Stimulated activated CD8-positive, alpha-beta memory T cell treated with anti-CD3 and anti-CD28 coated beads, Interleukin-4, amount 100 ng/mL, for 1 hour (primary cell): ENCODE data around the gene FOLR1.

ENCODE experiments used
- DNase-seq, 2 donors: peaks; one replicate each; pipeline ENCODE4 v3.0.0-alpha.2; 2020; ENCODE audit warnings: low read depth in 2 of 2, low spot score in 1 of 2

The FOLR1 gene

DNA sequence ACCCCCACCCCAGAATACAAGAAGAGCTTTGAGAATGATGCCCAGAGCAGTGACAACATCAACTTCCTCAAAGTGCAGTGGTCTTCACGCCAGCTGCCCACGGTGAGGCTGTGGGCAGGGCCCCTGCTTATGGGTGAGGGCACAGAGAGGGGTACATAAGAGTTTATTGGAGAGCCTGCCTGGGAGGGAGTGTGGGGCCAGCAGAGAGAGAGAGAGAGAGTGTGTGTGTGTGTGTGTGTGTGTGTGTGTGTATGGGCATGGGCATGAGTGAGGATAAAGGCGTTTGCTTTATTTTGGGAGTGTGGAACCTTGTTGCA is 42.5 kb downstream of the FOLR1 start:
- DNase-seq = no peak

DNA sequence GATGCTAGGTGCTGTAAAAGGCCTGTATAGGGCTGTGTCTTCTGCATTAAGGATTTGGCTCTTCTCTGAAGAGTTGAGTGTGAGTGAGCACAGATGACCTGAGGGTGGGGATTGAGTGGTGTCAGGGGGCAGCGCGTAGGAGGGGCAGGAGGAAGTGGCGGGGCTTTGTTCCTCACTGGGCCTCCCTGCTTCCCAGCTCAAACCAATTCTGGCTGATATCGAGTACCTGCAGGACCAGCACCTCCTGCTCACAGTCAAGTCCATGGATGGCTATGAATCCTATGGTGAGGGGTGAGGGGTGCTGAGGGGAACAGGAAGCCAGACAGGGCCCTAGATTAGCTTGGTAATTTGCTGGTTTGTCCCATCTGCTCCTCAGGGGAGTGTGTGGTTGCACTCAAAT is 43.0 kb downstream of the FOLR1 start:
- DNase-seq = no peak

DNA sequence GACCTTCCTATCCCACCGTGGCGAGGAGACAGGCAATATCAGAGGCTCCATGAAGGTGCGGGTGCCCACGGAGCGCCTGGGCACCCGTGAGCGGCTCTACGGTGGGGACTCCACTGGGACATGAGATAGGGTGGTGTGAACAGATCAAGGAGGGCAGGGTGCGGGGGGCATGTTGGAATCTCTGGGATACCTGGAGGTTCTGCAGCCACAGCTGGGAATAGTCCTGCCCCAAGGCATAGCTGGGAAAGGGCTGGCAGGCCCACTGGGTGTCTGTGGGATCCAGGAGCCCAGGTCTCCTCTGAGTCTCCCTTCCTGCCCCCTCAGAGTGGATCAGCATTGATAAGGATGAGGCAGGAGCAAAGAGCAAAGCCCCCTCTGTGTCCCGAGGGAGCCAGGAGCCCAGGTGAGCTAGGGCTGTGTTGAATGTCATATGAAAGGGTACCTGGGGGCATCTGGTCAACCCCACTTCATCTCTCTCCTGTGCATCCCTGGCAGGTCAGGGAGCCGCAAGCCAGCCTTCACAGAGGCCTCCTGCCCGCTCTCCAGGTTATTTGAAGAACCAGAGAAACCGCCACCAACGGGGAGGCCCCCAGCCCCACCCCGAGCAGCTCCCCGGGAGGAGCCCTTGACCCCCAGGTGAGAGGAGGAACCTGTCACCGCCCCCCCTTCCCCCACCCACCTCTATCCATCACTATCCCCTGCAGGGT is 43.6 kb downstream of the FOLR1 start:
- no peak for DNase-seq

DNA sequence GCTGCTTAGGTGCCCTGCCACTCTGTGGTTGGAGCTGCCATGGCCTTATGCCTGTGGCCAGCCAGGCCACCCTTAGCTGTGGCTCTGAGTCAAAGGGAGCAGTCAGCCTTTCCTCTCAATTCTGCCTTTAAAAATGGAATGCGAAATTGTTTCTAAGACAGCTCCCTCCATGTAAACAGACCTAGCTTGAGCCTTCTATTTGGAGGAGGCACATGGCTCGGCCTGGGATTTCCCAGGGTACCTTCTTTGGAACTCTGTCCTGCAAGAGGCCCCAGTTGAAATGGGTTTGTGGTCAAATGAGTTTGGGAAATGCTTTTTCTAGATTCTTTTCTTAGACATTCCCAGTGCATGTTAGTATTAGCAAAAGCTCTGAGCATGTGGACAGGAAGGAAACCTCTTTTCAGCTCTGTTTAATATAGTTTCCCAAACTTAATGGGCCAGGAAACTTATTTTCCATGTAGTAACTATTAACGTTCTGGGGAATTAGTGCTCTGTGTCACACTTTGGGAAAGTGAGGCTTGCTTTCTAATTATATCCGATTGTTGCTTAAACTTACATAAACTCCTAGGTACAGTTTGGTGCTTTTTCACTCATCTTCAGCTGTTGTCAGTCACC is 44.2 kb downstream of the FOLR1 start:
- DNase-seq = no peak

DNA sequence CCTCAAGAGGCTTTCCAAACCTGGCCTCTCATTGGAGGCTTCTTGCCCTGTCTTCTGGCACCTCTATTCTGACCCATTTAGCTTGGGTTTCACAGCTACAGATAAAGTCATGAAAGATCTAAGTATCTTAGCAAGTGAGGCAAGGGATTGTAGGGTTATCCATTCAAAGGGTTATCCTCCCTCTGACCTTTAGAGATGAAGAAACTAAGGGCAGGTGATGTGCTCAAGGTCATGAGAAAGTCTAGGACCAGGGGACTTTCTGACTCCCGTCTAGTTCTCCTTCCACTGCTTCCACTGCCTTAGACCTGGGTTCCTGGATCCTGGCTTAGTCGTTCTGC is 44.8 kb downstream of the FOLR1 start:
- no peak for DNase-seq

DNA sequence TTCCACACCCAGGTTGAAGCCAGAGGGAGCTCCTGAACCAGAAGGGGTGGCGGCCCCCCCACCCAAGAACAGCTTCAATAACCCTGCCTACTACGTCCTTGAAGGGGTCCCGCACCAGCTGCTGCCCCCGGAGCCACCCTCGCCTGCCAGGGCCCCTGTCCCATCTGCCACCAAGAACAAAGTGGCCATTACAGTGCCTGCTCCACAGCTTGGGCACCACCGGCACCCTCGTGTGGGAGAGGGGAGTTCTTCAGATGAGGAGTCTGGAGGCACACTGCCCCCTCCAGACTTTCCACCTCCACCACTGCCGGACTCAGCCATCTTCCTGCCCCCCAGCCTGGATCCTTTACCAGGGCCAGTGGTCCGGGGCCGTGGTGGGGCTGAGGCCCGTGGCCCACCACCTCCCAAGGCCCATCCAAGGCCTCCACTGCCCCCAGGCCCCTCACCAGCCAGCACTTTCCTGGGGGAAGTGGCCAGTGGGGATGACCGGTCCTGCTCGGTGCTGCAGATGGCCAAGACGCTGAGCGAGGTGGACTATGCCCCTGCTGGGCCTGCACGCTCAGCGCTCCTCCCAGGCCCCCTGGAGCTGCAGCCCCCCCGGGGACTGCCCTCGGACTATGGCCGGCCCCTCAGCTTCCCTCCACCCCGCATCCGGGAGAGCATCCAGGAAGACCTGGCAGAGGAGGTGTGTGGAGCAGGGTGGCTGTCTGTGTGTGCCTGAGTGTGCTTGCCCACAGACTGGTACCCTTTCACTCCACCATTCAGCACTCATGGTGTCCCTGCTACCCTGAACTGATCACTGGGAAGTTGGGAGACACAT is 45.4 kb downstream of the FOLR1 start:
- no peak for DNase-seq

DNA sequence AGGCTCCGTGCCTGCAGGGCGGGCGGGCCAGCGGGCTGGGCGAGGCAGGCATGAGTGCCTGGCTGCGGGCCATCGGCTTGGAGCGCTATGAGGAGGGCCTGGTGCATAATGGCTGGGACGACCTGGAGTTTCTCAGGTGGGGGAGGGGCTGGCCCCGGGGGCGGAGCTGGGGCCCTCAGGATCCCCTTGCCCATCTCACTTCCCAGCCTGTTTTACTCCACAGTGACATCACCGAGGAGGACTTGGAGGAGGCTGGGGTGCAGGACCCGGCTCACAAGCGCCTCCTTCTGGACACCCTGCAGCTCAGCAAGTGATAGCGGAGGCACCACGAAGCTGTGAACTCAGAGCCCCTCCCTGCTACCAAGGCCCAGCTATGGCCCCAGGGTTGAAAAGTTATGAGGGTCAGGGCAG is 46.1 kb downstream of the FOLR1 start:
- DNase-seq = no peak

DNA sequence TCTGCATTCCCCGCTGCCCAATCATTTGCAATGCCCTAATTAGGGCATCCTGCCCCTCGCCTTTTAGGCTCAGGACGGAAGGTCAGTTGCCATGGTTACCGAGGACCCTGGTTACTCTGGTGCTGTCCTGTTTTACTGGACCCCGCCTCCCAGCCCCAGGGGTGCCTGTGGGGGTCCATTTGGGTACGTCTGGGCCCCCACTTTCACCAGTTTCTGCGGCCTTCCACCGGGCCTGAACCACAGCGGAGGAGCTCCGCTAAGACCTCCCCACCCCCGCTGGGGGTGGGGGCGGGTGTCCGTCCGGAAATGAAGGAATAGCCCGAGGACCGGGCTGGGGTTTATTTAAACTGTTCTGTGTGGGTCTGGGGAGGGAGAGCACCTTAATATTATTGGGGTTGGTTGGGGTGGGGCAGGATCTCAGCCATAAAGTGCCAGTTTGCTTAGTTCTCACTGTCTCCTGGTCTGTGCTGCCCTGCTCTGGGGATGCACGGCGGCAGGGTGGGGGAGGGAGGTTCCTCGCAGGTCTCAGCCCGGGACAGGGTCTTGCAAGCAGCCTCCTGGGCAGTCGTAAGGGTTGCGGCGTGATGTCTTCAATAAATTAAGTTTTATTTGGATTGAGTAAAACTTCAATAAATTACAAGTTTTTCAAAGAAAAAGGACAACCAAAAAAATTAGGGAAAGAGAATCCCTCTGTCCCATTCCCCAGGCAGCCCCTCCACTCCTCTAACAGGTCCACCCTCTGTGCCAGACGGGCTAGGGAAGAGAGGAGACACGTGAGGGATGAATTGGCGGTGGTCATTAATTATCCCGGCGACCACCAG is 46.8 kb downstream of the FOLR1 start:
- DNase-seq = no peak

DNA sequence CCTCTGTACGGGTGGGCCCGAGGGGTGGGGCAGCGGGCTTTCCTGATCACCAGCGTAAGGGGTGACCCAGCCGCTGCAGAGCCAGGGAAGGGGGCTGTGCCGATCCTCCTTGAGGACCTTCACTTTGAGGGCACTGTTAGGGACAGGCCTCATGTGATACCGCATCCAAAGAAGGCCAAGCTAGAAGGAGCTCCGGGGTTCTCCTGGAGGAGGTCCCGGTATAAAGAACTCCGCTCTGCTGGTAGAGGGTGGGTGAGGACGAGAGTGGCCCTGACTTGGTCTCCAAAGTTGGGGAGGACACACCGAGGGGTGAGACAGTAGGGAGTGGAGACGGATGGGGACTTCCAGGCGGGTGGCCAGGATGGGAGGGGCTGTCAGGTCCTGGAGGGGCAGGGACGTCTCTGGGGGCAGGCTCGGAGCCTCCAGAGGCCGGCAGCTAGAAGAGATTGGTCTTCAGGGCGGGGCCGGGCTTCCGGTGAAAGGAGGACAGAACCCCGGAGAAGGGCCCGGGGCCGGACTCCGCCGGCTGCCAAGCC is 47.4 kb downstream of the FOLR1 start:
- DNase-seq = no peak

DNA sequence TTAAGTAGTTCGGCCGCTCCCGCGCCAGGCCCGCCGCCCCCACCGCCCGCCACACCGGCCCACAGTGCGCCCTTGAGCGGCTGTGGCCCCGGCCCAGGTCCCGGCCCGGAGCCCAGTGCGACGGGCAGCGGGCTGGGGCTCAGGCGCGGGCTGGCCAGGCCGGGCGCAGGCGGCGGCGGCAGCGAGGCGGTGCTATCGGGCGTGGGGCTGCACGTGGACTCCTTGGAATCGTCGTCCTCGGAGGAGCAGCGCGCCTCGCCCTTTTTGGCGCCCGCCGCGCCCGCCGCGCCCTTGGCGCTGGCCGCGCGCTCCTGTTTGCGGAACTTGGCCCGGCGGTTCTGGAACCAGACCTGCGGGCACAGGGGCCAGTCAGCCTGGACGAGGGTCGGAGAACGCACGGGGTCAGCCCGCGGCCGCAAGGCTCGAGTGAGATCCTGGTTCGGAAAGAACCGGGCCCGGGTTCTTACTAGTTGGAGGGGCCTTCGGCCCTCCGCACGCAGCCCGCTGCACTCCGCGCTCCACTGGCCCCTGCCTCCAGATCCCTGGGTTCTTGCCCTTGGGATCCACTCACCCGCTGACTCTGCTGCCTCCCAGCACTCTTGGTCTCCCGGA is 48.0 kb downstream of the FOLR1 start:
- DNase-seq = no peak

DNA sequence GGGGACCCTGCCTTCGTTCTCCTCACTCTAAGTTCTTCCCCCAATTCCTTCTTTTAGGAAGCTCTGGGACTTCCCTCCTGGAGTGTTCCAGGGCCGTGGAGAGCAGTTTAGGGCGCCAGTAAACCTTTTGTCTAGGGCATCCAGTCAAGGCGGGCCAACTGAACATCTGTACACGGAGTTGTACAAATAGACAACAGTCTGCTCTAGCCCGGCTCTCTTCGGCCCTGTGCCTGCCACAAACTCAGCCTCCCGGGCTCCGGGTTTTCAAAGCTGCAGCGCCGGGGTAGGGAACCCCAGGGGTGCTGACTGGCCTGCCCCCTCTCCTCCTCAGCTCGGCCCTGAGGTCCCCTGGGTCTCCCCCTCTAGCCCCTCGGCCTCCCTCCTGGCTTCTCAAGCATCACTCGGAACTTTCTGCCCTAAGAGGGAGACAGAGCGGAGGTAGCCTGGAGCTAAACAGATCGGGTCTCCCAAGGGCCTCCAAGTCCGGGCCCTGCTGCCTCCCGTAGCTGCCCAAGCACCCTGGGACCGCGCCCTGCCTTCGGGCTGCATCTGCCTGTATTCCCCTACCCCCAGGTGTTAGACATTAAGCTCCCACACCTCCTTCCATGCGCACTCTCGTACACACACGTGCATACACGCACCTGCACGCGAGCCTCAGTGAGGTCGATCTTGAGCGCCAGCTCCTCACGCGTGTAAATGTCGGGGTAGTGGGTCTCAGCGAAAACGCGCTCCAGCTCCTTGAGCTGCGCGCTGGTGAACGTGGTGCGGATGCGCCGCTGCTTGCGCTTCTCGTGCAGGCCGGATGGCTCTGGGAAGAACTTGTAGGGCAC is 48.7 kb downstream of the FOLR1 start:
- DNase-seq = no peak

DNA sequence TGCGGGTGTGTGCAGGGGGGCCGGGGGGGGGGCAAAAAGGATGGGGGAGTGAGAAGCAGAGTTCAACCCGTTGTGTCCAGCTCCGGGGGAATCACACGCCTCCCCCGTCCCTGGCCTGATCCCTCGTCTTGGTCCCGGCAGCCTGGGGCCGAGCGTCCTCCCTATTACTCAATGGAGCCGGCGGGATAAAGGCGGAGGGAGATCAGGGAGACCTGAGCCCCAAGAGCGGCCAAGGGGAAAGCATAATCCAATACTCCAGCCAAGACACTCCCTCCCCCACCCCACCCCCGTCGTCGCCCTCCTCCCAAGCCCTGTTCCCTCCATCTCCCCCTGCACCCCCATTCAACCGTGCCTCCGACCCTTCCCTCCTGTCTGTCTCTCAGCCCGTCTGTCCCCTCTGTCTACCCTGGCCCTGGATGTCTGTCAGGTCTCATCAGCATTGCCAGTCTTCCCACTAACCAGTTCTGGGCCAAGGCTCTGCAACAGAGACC is 49.4 kb downstream of the FOLR1 start:
- DNase-seq = no peak

DNA sequence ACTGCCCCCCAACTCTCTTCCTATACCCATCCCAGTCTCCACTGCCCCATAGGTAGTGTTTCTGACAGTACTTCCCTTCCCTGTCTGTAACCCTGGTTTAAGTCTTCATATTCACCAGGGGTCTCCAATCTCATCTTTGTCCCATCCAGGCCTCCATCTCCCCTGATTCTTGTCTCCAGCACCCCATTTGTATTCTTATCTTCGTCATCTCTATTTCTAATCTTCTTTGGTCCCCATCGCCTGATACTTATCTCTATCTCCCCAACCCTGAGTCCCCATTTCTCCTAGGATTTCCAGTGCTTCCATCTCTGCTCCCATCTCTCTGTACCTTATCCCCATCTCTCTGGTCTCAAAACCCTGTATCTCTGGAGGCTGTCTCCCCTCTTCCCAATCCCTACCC is 50.2 kb downstream of the FOLR1 start:
- DNase-seq = no peak

DNA sequence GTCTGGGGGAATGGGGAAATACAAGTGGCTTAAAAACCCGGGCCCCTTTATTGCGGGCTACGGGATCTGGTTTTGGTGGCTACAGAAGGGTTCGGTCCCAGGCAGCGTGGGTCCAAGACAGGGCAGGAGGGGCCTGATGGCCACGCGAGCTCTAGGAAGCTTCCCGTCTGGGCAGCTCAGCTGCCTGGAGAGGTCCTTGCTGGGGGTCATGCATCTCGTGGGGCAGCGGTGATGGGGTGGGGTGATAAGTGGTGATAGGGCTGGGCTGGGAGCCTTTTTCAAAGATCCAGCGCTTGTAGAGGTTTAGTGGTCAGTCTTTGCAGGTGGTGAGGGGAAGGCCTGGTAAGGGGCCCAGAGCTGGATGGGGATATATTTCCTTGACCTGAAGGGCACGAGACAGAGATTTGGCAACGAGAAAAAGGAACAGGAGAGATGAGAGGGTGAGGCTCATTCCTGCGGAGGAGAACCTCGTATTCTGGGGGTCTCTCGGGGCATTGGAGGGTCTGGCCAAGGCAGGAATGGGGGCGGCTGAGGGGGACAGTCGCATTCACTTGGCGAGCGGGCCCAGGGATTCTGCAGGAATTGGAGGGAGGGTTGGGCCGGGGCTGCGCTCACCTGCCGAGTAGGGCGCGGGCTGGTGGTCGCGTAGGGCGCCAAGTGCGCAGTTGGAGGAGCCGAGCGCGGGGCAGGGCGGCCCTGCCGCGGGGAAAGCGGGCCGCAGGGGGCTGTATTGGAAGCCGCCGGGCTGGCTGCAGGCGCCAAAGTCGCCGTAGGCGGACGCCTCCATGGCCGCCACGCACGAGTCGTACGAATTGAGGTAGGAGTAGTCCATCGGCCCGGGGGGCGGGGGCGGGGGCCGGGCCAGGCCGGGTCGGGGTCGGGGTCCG is 51.5 kb downstream of the FOLR1 start:
- DNase-seq = no peak

DNA sequence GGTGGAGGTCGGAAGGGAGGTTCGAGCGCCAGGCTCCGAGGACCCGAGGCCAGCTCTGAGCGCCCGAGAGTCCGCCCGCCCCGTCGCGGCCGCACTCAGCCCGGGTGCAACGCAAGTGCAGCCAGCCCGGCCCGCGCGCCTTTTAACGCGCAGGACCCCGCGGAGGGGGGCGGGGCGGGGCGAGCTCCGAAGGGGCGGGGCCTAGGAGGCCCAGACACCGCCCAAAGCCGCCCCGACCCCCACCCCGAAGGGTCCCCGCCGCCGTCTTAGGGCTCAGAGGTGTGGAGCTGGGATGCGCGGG is 52.1 kb downstream of the FOLR1 start, which contains the start of gene PHOX2A:
Gene PHOX2A (minus strand): TSS at position 117 of the 301 bp plus-strand sequence. CDS start 172 bp downstream, outside the sequence.
- no peak for DNase-seq

DNA sequence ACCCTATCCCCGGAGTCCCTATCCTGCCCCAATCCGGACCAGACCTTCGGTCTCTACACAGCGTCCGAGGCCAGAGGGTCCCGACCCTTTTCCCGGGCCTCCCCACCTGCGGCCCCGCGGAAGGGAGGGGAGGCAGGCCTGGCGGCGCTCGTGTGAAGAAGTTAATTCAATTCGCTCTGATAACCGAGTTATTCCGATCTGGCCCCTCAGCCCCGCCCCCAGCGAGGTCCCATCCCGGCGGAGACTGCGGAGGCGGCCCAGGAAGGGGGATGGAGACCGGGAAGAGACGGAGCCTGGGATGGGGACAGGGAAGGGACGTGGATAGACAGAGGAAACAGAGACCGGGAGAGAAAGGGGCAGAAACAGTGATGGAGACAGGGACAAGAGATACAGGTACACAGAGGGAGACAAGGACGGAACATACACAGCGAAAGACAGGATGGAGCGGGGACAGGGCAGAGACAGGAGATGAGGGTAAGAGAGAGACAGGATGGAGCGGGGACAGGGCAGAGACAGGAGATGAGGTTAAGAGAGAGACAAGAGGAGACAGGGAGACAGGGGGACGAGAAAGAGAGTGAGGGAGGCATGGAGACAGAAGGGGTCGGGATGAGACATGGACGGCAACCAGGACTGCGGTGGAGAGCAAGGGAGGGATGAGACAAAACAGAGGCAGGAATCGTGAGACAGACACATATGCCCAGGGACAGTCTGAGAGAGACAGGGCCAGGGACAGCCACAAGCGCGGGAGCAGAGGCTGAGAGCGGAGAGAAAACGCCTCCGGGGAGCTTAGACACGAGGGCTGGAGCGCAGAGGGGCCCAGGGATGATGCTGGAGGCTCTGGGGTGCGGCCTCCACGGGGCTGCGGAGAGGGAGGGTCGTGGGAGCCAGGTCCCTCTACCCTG is 52.7 kb downstream of the FOLR1 start:
- no peak for DNase-seq

DNA sequence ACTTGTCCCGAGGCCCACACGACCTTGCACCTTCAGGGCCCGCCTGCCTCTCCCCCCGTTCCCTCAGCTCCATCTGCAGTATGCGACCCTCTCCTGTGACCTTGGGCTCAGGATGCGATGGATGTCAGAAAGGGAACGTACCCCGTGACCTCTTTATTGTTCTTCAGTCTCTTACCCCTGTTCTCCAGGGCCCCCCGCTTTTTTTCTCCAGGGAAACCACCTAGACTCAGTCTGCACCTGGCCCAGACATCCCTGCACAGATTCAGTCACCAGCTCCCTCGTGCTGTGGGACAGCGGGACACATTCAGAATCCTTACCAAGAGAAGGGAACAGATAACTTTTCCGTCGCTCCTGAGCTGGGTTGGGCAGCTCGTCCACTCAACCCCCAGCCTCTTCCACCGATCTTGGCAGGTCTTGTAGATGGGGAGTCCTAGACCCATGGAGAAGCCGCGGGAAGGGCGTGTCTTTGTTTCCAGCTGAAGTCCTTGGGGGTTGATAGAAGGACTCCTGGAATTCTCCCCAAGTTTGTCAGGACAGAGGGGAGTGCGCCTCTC is 53.4 kb downstream of the FOLR1 start:
- no peak for DNase-seq
